Psoas muscle (tissue), 8 donors: Measurements from ENCODE around the gene JMJD1C. TPM values are rescaled to one million over a fixed set of nuclear protein-coding genes. Genes with fewer than 3 reads are reported as not detected.
"Not testable (repeated sequence)": the region's sequence is repeated elsewhere in the genome, so short reads cannot be mapped to it uniquely, and the experiment has no call there.

Experiments used
- ATAC-seq, 4 donors: fragments of 200-7000 bp; cut with Tn5 transposase; one replicate each; pipeline ENCODE4 v1.9.1; 2020; ENCODE audit warnings: moderate library complexity in 3 of 4, mild to moderate bottlenecking in 2 of 4
- DNase-seq, 2 donors: peaks; one replicate each; pipeline ENCODE4 v3.0.0-alpha.2; 2020
- H3K27ac ChIP-seq: fragments of 200-600 bp; one replicate; pipeline ENCODE4 v1.8.0; 2022
- H3K27me3 ChIP-seq, 3 donors: fragments of 200-600 bp in 1 of 3; one replicate each; pipeline versions ENCODE4 v1.6.1 to v1.8.0; 2013 to 2022; ENCODE audit warnings: low read length in 2 of 3, mild to moderate bottlenecking in 2 of 3, moderate library complexity in 1 of 3; ENCODE audit not compliant: insufficient read depth in 3 of 3
- H3K36me3 ChIP-seq, 2 donors: fragments of 200-600 bp in 1 of 2; one replicate each; pipeline versions ENCODE4 v1.6.1 to v1.8.0; 2013 to 2022; ENCODE audit warnings: low read depth in 1 of 2, mild to moderate bottlenecking in 1 of 2, moderate library complexity in 1 of 2; ENCODE audit not compliant: insufficient read depth in 1 of 2
- H3K4me1 ChIP-seq: fragments of 200-600 bp; one replicate; pipeline ENCODE4 v1.8.0; 2022
- H3K4me3 ChIP-seq: fragments of 200-600 bp; one replicate; pipeline ENCODE4 v1.8.0; 2022; ENCODE audit warnings: mild to moderate bottlenecking
- H3K9me3 ChIP-seq: fragments of 200-600 bp; one replicate; pipeline ENCODE4 v1.8.0; 2022
- WGBS, 3 donors: extraction: QIAGEN DNeasy Blood & Tissue Kit; methylation state at CpG; one replicate each; pipeline versions ENCODE4 v1.1.6 to v1.1.7; 2013; 5-methylcytosine and 5-hydroxymethylcytosine counted together
- intact Hi-C, 2 donors: fragments of 100-400 bp; cut with DNase I; formaldehyde crosslinking; loops; one replicate each; pipeline versions ENCODE4 v1.11.0 to v1.14.2; 2022
- polyA plus RNA-seq, 3 donors: library from polyadenylated mRNA; stranded (reverse); fragments of 200-250 nt; gene quantifications; one replicate each; pipeline ENCODE4 v1.2.3, GENCODE V29; 2013
- total RNA-seq, 4 donors: library from RNA; stranded (reverse); fragmentation: NEBNext Ultra II Directional in 2 of 4; extraction: Animal tissue kit (Norgen Biotek cat#: 25700) in 2 of 4; gene quantifications; one replicate each; pipeline versions ENCODE4 v1.2.1 to v1.2.4, GENCODE V29; 2021 to 2023
- TF ChIP-seq, protein P1 (sequence below): fragments of 200-600 bp; IDR thresholded peaks from one replicate; pipeline ENCODE4 v1.8.0; 2022; ENCODE audit warnings: antibody characterized with exemption
- donor health status: healthy with polysubstance abuse.
- donor health status: DM: no; HTN: no; CAD: no; lungs with moderate emphysema.
- donor health status: Bipolar disorder and iron deficiency.
- donor health status: healthy.
- donor health status: DM: yes; HTN: yes; CAD: no.
- donor health status: DM: no; HTN: no; CAD: no.
- donor health status: DM: no; HTN: no; CAD: no.
- donor health status: DM: yes; HTN: yes; CAD: no.

Gene JMJD1C
- total and polyA plus RNA-seq, 7 donors, result 17.5 to 74.4 (median 28.8) TPM

DNA sequence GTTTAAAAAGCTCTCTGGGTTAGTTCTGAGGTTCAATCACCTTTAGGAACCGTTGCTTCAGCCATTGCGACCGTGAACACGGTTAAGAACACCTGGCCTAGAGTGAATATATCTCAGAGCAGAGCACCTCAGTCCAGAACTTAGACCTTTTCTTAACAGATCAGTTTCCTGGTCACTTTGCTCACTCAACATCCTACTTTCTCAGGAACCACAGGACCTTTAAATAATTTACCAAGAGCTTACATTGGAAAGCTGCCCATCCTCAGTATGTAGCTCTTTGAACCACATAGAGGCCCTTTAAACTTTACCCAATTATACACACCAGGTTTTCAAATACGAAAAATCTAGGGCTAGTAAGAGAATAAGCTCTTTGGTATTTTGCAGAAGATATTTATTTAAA lies 179.4 kb downstream of the JMJD1C start:
- Histone ChIP-seq H3K4me3 (no peak overlapping the region), H3K36me3 (no peaks in the 10 kb centered on the region), H3K4me1 (peaks cover 4% of the 10 kb centered on the region), H3K27ac (no peak overlapping the region), H3K27me3 (no peaks in the 10 kb centered on the region), H3K9me3 (no peaks in the 10 kb centered on the region)
- intact Hi-C loops, result no loop called here
- TF ChIP-seq, protein P1, sequence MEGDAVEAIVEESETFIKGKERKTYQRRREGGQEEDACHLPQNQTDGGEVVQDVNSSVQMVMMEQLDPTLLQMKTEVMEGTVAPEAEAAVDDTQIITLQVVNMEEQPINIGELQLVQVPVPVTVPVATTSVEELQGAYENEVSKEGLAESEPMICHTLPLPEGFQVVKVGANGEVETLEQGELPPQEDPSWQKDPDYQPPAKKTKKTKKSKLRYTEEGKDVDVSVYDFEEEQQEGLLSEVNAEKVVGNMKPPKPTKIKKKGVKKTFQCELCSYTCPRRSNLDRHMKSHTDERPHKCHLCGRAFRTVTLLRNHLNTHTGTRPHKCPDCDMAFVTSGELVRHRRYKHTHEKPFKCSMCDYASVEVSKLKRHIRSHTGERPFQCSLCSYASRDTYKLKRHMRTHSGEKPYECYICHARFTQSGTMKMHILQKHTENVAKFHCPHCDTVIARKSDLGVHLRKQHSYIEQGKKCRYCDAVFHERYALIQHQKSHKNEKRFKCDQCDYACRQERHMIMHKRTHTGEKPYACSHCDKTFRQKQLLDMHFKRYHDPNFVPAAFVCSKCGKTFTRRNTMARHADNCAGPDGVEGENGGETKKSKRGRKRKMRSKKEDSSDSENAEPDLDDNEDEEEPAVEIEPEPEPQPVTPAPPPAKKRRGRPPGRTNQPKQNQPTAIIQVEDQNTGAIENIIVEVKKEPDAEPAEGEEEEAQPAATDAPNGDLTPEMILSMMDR, result no peak
- ATAC-seq (no peak), DNase-seq (no peak)
- 83 to 92% (median 88%) methylated on average over 5 of the region's 5 CpGs for WGBS, 3 donors

DNA sequence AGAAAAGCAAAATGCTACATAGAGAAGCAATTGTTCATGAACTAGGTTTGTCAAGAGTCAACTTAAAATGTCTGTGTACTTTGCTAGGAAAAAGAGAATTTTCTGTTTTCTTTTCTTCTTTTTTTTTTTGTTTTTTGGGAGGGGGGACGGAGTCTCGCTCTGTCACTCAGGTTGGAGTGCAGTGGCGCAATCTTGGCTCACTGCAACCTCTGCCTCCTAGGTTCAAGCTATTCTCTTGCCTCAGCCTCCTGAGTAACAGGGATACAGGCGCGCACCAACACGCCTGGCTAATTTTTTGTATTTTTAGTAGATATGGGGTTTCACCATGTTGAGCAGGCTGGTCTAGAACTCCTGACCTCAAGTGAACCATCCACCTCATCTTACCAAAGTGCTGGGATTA lies 181.9 kb downstream of the JMJD1C start:
- H3K4me1 ChIP-seq, H3K36me3 ChIP-seq, DNase-seq, H3K27me3 ChIP-seq, H3K4me3 ChIP-seq, intact Hi-C loops, H3K27ac ChIP-seq, ATAC-seq, H3K9me3 ChIP-seq: not testable (repeated sequence)
- 98 to 99% (median 99%) methylated on average over 6 of the region's 6 CpGs for WGBS, 3 donors

DNA sequence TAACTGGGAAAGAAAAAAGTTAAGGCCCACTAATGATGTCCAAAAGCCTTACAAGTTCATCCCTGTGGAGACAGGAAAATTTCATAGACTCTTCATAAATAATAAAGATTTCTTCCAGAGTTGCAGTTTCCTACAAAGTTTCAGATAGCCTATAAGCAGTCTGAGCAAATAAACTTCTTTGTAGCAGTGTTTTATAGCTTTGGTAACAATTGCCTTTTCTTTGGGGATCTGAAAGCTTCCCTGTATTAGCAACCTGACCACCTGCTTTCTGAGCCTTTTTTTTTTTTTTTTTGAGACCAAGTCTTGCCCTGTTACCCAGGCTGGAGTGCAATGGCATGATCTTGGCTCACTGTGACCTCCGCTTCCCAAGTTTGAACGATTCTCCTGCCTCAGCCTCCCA lies 182.7 kb downstream of the JMJD1C start:
- no peaks in the 10 kb centered on the region for H3K9me3 ChIP-seq
- no peak overlapping the region for H3K4me3 ChIP-seq
- intact Hi-C loops, result no loop called here
- no peak overlapping the region for H3K27ac ChIP-seq
- TF ChIP-seq, protein P1, result no peak
- WGBS, 3 donors, result 89 to 97% (median 94%) methylated on average over 2 of the region's 2 CpGs
- DNase-seq, result no peak
- peaks cover 4% of the 10 kb centered on the region for H3K4me1 ChIP-seq
- no peak for ATAC-seq
- no peaks in the 10 kb centered on the region for H3K27me3 ChIP-seq
- no peaks in the 10 kb centered on the region for H3K36me3 ChIP-seq

DNA sequence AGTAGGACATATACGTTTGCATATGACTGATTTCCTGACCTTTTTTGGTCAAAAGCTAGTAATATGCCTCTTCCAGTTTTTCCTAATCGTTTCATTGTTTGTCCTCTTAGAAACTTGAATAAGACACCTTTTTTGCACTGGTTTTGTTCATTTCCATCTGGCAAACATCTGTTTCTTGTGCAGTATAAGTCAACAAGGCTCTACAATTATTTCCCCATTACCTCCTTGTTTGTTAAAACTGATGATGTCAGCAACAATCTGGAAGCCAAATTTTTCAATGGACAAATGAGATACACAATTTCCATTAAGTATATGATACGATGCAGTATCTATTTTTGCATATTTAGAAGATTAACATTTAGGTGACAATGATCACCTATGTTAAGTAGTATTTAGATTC lies 183.8 kb downstream of the JMJD1C start:
- WGBS, 3 donors, result 78 to 84% (median 83%) methylated on average over 3 of the region's 3 CpGs
- peaks cover 4% of the 10 kb centered on the region for H3K4me1 ChIP-seq
- no peaks in the 10 kb centered on the region for H3K36me3 ChIP-seq
- no peaks in the 10 kb centered on the region for H3K27me3 ChIP-seq
- no peak overlapping the region for H3K4me3 ChIP-seq
- TF ChIP-seq, protein P1, result no peak
- H3K27ac ChIP-seq, result no peak overlapping the region
- H3K9me3 ChIP-seq, result no peaks in the 10 kb centered on the region
- DNase-seq (no peak), ATAC-seq (no peak)
- intact Hi-C loops, result no loop called here

DNA sequence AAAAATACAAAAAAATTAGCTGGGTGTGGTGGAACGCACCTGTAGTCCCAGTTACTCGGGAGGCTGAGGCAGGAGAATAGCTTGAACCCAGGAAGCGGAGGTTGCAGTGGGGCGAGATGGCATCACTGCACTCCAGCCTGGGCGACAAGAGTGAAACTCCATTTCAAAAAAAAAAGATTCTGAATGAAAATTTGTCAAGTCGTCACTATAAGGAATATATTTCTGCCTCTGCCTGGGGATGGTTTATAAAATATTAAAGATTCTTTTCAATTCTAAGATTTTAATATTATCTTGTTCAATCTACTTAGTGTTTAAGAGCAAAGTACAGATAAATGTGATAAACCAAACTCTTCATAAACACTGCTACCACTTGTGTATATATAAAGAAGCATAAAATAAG lies 185.4 kb downstream of the JMJD1C start:
- no peaks in the 10 kb centered on the region for H3K9me3 ChIP-seq
- H3K4me1 ChIP-seq, result no peaks in the 10 kb centered on the region
- no peak overlapping the region for H3K27ac ChIP-seq
- ATAC-seq (no peak), DNase-seq (no peak)
- TF ChIP-seq, protein P1, result no peak
- no peak overlapping the region for H3K4me3 ChIP-seq
- intact Hi-C loops, result no loop called here
- no peaks in the 10 kb centered on the region for H3K27me3 ChIP-seq
- WGBS, 3 donors, result 97 to 98% (median 97%) methylated on average over 6 of the region's 6 CpGs
- no peaks in the 10 kb centered on the region for H3K36me3 ChIP-seq
